Loucy (cell line): ENCODE measurements around the gene FGF21.
"Not testable (repeated sequence)": the region's sequence is repeated elsewhere in the genome, so short reads cannot be mapped to it uniquely, and the experiment has no call there.

Source experiments
- H2AFZ ChIP-seq: fragments of 200-600 bp; sonication (generic); 2 replicates; pipeline ENCODE4 v1.6.0; 2016; ENCODE audit warnings: antibody characterized with exemption, mild to moderate bottlenecking, low read length, moderate library complexity
- H3F3A ChIP-seq: fragments of 200-600 bp; 2 replicates; pipeline ENCODE4 v1.6.0; 2016; ENCODE audit warnings: antibody characterized with exemption, low read depth, mild to moderate bottlenecking
- H3K27me3 ChIP-seq: fragments of 200-600 bp; sonication (generic); 2 replicates; pipeline ENCODE4 v1.6.1; 2014; ENCODE audit warnings: low read length, mild to moderate bottlenecking; ENCODE audit not compliant: insufficient read depth, poor library complexity, severe bottlenecking
- H3K36me3 ChIP-seq: fragments of 200-600 bp; sonication (generic); 2 replicates; pipeline ENCODE4 v1.6.1; 2016; ENCODE audit warnings: low read length; ENCODE audit not compliant: insufficient read depth
- H3K4me1 ChIP-seq: fragments of 200-600 bp; sonication (generic); 2 replicates; pipeline ENCODE4 v1.5.1; 2014; ENCODE audit warnings: low read length, mild to moderate bottlenecking; ENCODE audit not compliant: insufficient read depth, poor library complexity, severe bottlenecking
- H3K4me2 ChIP-seq: fragments of 200-600 bp; sonication (generic); 2 replicates; pipeline ENCODE4 v1.6.0; 2014; ENCODE audit warnings: antibody characterized with exemption, low read length, low read depth, mild to moderate bottlenecking; ENCODE audit not compliant: poor library complexity, severe bottlenecking
- H3K4me3 ChIP-seq: fragments of 200-600 bp; sonication (generic); 2 replicates; pipeline ENCODE4 v1.5.1; 2014; ENCODE audit warnings: low read length, mild to moderate bottlenecking, mixed read lengths; ENCODE audit not compliant: poor library complexity, severe bottlenecking
- H3K79me2 ChIP-seq: fragments of 200-600 bp; sonication (generic); 2 replicates; pipeline ENCODE4 v1.6.1; 2014; ENCODE audit warnings: low read length; ENCODE audit not compliant: insufficient read depth
- H3K9ac ChIP-seq: fragments of 200-600 bp; sonication (generic); 2 replicates; pipeline ENCODE4 v1.6.0; 2014; ENCODE audit warnings: mild to moderate bottlenecking, low read depth, low read length, moderate library complexity; ENCODE audit not compliant: poor library complexity, severe bottlenecking
- H3K9me2 ChIP-seq: fragments of 200-600 bp; sonication (generic); replicated peaks from 2 replicates; pipeline ENCODE4 v1.6.1; 2016; ENCODE audit warnings: low read depth, low read length, mixed read lengths
- H3K9me3 ChIP-seq: fragments of 200-600 bp; sonication (generic); 2 replicates; pipeline ENCODE4 v1.6.1; 2014; ENCODE audit warnings: mild to moderate bottlenecking, antibody characterized with exemption, low read length, low read depth; ENCODE audit not compliant: insufficient read depth
- H4K20me1 ChIP-seq: fragments of 200-600 bp; sonication (generic); 2 replicates; pipeline ENCODE4 v1.6.0; 2014; ENCODE audit warnings: antibody characterized with exemption, low read length, mild to moderate bottlenecking; ENCODE audit not compliant: insufficient read depth, poor library complexity, severe bottlenecking
- CTCF ChIP-seq: fragments of 200-600 bp; sonication (generic); conservative IDR thresholded peaks from 2 replicates; pipeline ENCODE4 v1.5.1; 2014; ENCODE audit warnings: mild to moderate bottlenecking, antibody characterized with exemption, low read length
- EZH2phosphoT487 ChIP-seq: fragments of 200-600 bp; IDR thresholded peaks from 2 replicates; pipeline ENCODE4 v1.6.1; 2018; ENCODE audit warnings: antibody characterized with exemption, mild to moderate bottlenecking, moderate library complexity, borderline replicate concordance

Gene FGF21

GRCh38 chr19:48715681-48716171 lies 39.6 kb upstream of the FGF21 start:
- Histone ChIP-seq H3K9ac (peak overlapping the region; percentile 98), H3K4me3 (no peak overlapping the region), H3K27me3 (no peaks in the 10 kb centered on the region), H3K4me2 (peak overlapping the region; percentile 97), H3K36me3 (no peaks in the 10 kb centered on the region), H3K9me2 (no peaks in the 10 kb centered on the region), H3F3A (no peaks in the 10 kb centered on the region), H3K4me1 (peaks cover 20% of the 10 kb centered on the region), H3K79me2 (peaks cover 17% of the 10 kb centered on the region), H4K20me1 (no peaks in the 10 kb centered on the region), H3K9me3 (no peaks in the 10 kb centered on the region), H2AFZ (no peak overlapping the region)
- TF ChIP-seq CTCF (no peak), EZH2phosphoT487 (no peak)

- Histone ChIP-seq H3K4me2 (no peak overlapping the region), H3K9me3 (no peaks in the 10 kb centered on the region), H3K4me3 (no peak overlapping the region), H2AFZ (no peak overlapping the region), H3K36me3 (no peaks in the 10 kb centered on the region), H3K9me2 (no peaks in the 10 kb centered on the region), H3F3A (no peaks in the 10 kb centered on the region), H3K79me2 (peaks cover 17% of the 10 kb centered on the region), H3K27me3 (no peaks in the 10 kb centered on the region), H4K20me1 (no peaks in the 10 kb centered on the region), H3K9ac (no peak overlapping the region), H3K4me1 (peaks cover 24% of the 10 kb centered on the region)
- no peak for TF ChIP-seq EZH2phosphoT487
- no peak for TF ChIP-seq CTCF
Measured at GRCh38 chr19:48716562-48717291, 38.6 kb upstream of the FGF21 start.

- not testable (repeated sequence) for H3K9ac ChIP-seq, H3K9me3 ChIP-seq, H4K20me1 ChIP-seq, H3K9me2 ChIP-seq, H2AFZ ChIP-seq, H3K36me3 ChIP-seq, H3K27me3 ChIP-seq, H3K4me2 ChIP-seq, H3F3A ChIP-seq, H3K4me3 ChIP-seq
- peaks cover 18% of the 10 kb centered on the region for H3K4me1 ChIP-seq
- H3K79me2 ChIP-seq, result peaks cover 16% of the 10 kb centered on the region
Measured at GRCh38 chr19:48718106-48718505, 37.2 kb upstream of the FGF21 start.
